ENCODE results near the gene UBP1. TPM values are rescaled to one million over a fixed set of nuclear protein-coding genes. Genes with fewer than 3 reads are reported as not detected.

Gene UBP1
- 53.5 TPM in 2 replicates for total RNA-seq

GRCh38 chr3:33440328-33441224, at the start of gene UBP1:
UBP1 (minus strand) TSS chr3:33440405; CDS start chr3:33439848, 557 bp downstream.

Other genes with a start within 250 kb of the UBP1 start
- gene SUSD5, start 221.6 kb downstream of the UBP1 start, total RNA-seq, result 2.7 and 8.1 TPM in 2 replicates
- gene FBXL2, start 163.0 kb downstream of the UBP1 start, total RNA-seq, result 7.1 and 10.0 TPM in 2 replicates

Data from epithelial cell of alveolus of lung (primary cell).